Activated CD4-positive, CD25-positive, alpha-beta regulatory T cell treated with anti-CD3 and anti-CD28 coated beads, Interleukin-2, amount 50 U/mL, for 72 hours (primary cell): ENCODE measurements around the gene FLII.

ENCODE experiments used
- DNase-seq: peaks from one replicate; pipeline ENCODE4 v3.0.0; 2021

Gene FLII

GRCh38 chr17:18259621-18260331, 1.2 kb upstream of the FLII start:
- DNase-seq = no peak

GRCh38 chr17:18257982-18258355, 569 bp downstream of the FLII start:
- peak; percentile 78 for DNase-seq

GRCh38 chr17:18257268-18257981, 1.1 kb downstream of the FLII start:
- peak; percentile 45 for DNase-seq

DNA sequence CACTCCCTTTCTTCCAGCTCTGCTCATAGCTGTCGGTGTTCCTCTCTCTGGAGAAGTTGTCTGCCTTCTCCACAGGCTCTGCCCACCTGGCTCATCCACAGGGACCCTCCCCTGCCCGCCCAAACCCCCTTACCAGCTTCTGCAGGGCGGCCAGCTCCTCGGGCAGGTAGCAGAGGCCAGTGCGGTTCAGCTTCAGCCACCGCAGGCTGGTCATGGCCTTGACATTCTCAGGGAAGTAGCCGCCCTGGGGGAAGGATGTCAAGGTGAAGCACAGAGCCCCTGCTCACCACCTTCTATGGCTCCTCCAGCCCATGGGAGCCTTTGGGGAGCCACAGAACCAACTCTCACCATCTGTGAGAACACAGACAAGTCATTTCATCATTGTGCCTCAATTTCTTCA, 1.8 kb downstream of the FLII start:
- DNase-seq = no peak

DNA sequence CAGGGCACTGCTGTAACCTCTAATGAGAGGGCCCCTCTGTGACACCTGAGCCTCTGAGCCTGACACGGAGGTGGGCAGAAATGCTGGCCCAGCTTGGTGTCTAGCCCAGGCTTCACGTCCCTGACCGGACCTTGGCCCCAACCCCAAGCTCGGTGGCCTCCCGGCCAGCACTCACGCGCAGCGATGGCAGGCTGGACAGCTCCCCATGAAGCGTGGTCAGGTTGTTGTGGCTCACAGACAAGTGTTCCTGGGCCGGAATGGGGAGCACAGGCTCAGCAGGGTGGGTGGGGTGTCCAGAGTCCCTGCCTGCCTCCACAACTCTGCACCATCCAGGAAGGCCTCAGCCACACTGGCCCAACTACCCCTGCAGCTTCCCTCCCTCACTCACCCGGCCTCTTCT, 2.2 kb downstream of the FLII start:
- no peak for DNase-seq

- DNase-seq = no peak
These were observed 3.5 kb downstream of the FLII start for GRCh38 chr17:18254888-18255649.

DNA sequence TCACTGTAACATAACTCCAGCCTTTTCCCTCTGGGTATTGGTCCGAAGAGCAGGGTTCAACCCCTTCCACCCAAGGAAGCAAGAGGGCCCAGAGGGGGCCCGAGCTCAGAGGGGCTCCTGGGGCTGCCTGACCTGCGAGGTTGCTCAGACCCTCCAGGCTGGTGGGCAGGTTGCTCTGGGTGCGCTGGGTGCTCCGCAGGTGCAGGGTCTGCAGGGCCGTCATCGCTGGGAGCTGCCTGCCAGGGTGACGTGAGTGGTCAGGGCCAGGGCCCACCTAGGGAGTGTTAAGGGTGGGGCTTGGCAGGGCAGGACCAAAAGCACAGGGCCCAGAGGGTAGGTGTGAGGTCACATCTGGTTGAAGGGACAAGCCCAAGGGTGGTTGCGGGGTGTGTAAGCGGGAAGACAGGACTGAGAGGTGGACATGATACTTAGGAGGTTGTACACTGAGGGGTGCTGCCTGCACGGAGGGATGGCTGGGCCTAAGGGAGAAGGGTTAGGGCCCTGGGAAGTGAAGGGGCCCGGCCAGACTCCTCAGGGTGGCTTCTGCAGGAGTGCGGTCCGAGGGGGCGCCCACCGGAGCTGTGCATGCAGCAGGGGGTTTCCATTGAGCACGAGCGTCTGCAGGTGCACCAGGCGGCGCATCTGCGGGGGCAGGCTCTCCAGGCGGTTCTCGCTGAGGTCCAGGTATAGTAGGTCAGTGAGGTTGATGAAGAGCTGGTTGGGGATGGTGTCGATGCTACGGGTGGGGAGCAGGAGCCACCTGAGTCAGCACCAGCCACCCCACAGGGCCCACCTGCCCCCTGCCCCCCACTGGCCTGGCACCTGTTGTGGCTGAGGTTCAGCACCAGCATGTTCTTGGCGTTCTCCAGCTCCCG, 4.4 kb downstream of the FLII start:
- DNase-seq = no peak

DNA sequence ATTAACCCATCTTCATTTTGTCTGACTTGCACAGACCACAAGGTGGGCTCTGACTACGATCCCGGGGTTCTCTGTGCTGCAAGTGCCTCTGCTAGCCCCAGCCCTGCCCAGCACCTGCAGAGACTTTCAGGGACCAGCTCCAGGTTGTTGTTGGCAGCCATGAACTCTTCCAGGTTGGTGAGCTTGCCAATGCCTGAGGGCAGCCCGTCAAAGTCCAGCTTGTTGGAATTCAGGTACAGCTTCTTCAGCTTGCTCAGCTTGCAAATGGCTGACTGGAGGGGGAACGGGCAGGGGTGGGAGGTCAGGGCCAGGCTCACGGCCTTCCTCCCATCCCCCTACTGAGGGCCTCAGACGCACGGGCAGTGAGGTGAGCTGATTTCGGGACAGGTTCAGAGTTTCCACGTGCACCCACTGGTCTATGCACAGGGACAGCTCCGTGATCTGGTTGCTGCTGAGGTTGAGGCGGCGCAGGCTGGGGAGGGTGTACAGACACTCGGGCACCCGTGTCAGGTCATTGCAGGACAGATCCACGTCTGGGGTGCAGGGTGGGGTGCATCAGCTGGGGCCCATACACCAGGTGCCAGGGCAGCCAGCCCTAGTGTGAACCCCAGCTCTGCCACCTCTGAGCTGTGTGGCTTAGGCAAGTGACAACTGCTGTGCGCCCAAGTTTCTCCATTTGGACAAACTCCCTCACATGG, 5.2 kb downstream of the FLII start:
- DNase-seq = no peak

GRCh38 chr17:18252160-18252559, 6.4 kb downstream of the FLII start:
- no peak for DNase-seq

- no peak for DNase-seq
These were observed 7.3 kb downstream of the FLII start for GRCh38 chr17:18251204-18251603.

GRCh38 chr17:18250708-18251107, 7.8 kb downstream of the FLII start:
- no peak for DNase-seq

GRCh38 chr17:18250259-18250658, 8.3 kb downstream of the FLII start:
- DNase-seq = no peak

GRCh38 chr17:18248811-18249210, 9.7 kb downstream of the FLII start:
- no peak for DNase-seq

DNA sequence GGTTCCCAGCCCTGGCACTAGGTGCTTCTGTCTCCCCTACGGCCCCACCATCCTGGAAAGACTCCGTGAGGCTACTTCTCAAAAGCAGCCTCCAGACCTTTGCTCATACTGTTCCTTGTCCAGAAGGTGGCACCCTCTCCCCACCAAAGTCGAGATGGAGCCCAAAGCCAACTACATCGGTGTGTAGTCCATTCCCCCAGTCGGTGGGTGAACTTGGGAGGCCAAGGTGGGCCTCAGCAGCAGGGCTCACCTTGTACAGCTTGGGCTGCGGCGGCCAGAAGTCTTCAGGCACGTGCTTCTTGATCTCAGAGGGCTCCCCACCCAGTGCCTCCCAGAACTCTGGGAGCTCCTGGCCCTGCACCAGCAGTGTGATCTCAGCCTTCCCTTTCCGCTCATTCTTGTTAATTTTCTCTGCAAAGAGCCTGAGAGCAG, 10.2 kb downstream of the FLII start:
- DNase-seq = peak; percentile 48

GRCh38 chr17:18247613-18248001, 10.9 kb downstream of the FLII start:
- DNase-seq = no peak

GRCh38 chr17:18246880-18247612, 11.5 kb downstream of the FLII start:
- DNase-seq = no peak

DNA sequence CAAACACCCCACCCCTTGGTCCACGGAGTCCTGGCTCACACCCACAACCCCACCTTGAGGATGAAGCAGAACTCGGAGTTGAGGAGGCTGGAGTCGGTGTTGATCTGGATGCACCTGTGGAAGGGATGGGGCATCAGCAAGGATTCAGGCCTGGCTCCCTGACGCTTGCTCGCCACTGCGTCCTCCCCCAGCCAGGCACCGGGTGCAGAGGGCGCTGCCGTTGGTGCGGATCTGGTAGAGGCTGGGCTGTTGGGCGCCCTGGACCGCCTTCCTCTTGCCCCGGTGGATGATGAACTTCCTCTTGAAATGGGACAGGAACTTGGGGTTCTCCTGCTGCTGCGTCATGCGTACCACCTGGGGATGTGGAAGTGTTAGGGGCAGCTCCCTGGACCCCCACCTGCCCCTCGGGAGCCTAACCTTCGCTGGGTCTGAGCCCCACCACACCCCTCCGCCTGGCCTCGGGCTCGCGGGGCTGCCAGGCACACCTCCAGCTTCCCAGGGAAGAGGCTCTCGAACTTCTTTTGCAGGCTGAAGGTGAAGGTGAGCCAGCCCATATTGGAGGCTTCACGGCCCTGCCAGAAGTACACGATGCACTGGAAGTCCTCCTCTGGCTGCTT, 12.3 kb downstream of the FLII start:
- DNase-seq = no peak

DNA sequence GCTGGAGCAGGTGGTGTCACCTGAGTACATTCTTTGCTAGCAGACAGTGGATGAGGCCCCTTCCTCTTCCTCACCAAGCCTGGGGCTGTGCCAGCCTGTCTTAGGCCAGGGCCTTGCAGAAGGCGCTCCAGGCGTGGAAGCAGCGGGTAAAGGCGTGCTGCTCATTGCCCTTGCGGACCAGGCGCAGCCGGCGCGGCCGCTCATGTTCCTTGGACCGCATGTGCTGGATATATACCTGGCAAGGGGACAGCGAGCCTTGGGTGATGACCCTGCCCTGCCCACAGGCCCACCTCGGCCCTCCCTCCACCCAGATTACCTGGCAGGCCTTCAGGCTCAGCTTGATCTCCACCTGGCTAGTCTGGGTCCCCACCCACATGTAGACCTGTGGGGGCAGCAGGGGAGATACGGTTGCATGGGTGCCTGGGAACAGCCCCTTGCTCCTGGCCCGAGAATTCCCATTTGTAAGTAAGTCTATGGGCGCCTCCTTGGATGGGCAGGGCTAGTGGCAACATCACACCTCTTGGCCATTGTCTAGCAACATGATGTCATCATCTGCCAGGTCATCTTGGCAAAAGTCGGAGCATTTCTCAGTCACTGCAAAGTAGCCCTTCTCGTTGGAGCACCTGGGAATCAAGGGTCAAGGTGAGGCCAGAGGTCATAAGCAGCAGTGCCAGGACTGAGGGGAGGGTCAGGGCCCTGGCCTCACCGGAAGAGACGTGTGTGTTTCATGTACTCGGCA, 13.3 kb downstream of the FLII start:
- no peak for DNase-seq

DNA sequence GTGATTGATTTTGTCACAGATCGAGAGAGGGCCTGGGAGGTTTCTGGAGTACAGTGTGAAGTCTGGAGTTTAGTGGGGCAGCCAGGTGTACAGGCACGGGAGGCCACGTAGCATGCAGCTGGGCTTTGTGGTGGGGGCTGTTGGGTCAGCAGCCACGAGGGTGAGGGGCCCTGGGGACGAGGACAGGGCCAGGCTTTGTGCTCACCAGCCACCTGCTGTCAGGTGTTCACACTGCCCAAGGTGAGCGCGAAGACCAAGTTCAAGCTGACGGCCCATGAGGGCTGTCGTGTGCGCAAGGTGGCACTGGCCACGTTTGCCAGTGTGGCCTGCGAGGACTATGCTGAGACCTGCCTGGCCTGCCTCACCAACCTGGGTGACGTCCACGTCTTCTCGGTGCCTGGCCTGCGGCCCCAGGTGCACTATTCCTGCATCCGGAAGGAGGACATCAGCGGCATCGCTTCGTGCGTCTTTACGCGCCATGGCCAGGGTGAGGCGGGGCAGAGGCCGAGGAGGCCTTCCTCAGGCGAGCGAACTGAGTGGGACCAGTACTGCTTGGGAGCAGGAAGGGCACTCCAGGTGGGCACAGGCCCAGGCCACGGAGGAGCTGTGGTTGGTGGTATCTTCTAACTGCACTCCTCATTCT, 17.2 kb downstream of the FLII start:
- no peak for DNase-seq

GRCh38 chr17:18240449-18240848, 18.1 kb downstream of the FLII start:
- no peak for DNase-seq
